Aorta (tissue), 5 donors: ENCODE results near the gene RFX1. TPM values are rescaled to one million over a fixed set of nuclear protein-coding genes. Genes with fewer than 3 reads are reported as not detected.

Experiments used
- ATAC-seq: fragments of 200-7000 bp; cut with Tn5 transposase; one replicate; pipeline ENCODE4 v1.9.1; 2022; ENCODE audit warnings: moderate library complexity; ENCODE audit not compliant: low FRiP score
- DNase-seq, 2 donors: peaks; one replicate each; pipeline ENCODE4 v3.0.0-alpha.2; 2020
- H3K27ac ChIP-seq, 2 donors: one replicate each; pipeline ENCODE4 v1.5.1; 2013; ENCODE audit warnings: low read length in 2 of 2, mild to moderate bottlenecking in 2 of 2, moderate library complexity in 2 of 2, control low read depth in 1 of 2, inconsistent platforms in 1 of 2, low read depth in 1 of 2
- H3K27me3 ChIP-seq, 2 donors: one replicate each; pipeline ENCODE4 v1.6.1; 2013; ENCODE audit warnings: control low read depth in 1 of 2, low read length in 1 of 2, mild to moderate bottlenecking in 1 of 2, moderate library complexity in 1 of 2; ENCODE audit not compliant: insufficient read depth in 2 of 2, control insufficient read depth in 1 of 2
- H3K36me3 ChIP-seq, 2 donors: one replicate each; pipeline ENCODE4 v1.6.1; 2013; ENCODE audit warnings: control low read depth in 1 of 2, low read length in 1 of 2, mild to moderate bottlenecking in 1 of 2; ENCODE audit not compliant: insufficient read depth in 2 of 2, control insufficient read depth in 1 of 2
- H3K4me1 ChIP-seq, 2 donors: one replicate each; pipeline ENCODE4 v1.6.1; 2013; ENCODE audit warnings: low read length in 2 of 2, control low read depth in 1 of 2, mild to moderate bottlenecking in 1 of 2, moderate library complexity in 1 of 2; ENCODE audit not compliant: insufficient read depth in 2 of 2, control insufficient read depth in 1 of 2
- H3K4me3 ChIP-seq, 2 donors: one replicate each; pipeline ENCODE4 v1.5.1; 2013; ENCODE audit warnings: low read length in 2 of 2, control low read depth in 1 of 2, mild to moderate bottlenecking in 1 of 2
- H3K9me3 ChIP-seq: one replicate; pipeline ENCODE4 v1.6.1; 2013; ENCODE audit warnings: mild to moderate bottlenecking, low read length; ENCODE audit not compliant: control insufficient read depth
- WGBS, 2 donors: extraction: QIAGEN DNeasy Blood & Tissue Kit; methylation state at CpG; one replicate each; pipeline ENCODE4 v1.1.7; 2013; 5-methylcytosine and 5-hydroxymethylcytosine counted together
- intact Hi-C, 2 donors: fragments of 100-400 bp; cut with DNase I; formaldehyde crosslinking; loops; one replicate each; pipeline versions ENCODE4 v1.14.2 to v1.15.0; 2022
- polyA plus RNA-seq, 2 donors: library from polyadenylated mRNA; stranded (reverse); fragments of 200-250 nt; gene quantifications; one replicate each; pipeline ENCODE4 v1.2.3, GENCODE V29; 2013
- total RNA-seq, 2 donors: library from RNA; stranded (reverse); fragmentation: NEBNext Ultra II Directional; extraction: Animal tissue kit (Norgen Biotek cat#: 25700); gene quantifications; one replicate each; pipeline ENCODE4 v1.2.1, GENCODE V29; 2021
- donor health status: healthy with polysubstance abuse.
- donor health status: Bipolar disorder and iron deficiency.
- donor health status: DM: no; HTN: no; CAD: no.
- donor health status: DM: no; HTN: no; CAD: no.
- donor health status: DM: yes; HTN: yes; CAD: no.

The RFX1 gene
- total and polyA plus RNA-seq, 4 donors: 1.9 to 17.7 (median 8.1) TPM

GRCh38 chr19:14003251-14004055 is 2.7 kb downstream of the RFX1 start:
- Histone ChIP-seq H3K36me3 (no peaks in the 10 kb centered on the region), H3K4me3 (no peak overlapping the region), H3K27me3 (no peaks in the 10 kb centered on the region), H3K27ac (peak overlapping the region in 1 of 2 donors; percentile 55), H3K4me1 (no peaks in the 10 kb centered on the region), H3K9me3 (no peaks in the 10 kb centered on the region)
- intact Hi-C loops: loop anchor here (5.0 to 10.0 kb wide), 2 partner anchors 49 to 51 kb away; partner anchors contain the start of gene DCAF15 (in 2 of the 2)
- 28 to 36% methylated on average over 10 of the region's 10 CpGs for WGBS, 2 donors
- peak; percentile 37 to 46 for DNase-seq
- ATAC-seq: no peak

- Histone ChIP-seq H3K4me1 (no peaks in the 10 kb centered on the region), H3K36me3 (no peaks in the 10 kb centered on the region), H3K27me3 (no peaks in the 10 kb centered on the region), H3K9me3 (no peaks in the 10 kb centered on the region), H3K27ac (peak overlapping the region; percentile 45 to 55), H3K4me3 (no peak overlapping the region)
- peak; percentile 49 to 61 for DNase-seq
- intact Hi-C loops: loop anchor here (5.0 to 10.0 kb wide), 2 partner anchors 48 to 50 kb away; partner anchors contain the start of gene DCAF15 (in 2 of the 2)
- WGBS, 2 donors: 40 to 42% methylated on average over 13 of the region's 13 CpGs
- ATAC-seq: no peak
These were observed 3.4 kb downstream of the RFX1 start for GRCh38 chr19:14002571-14003250.

GRCh38 chr19:14000691-14001375 is 5.3 kb downstream of the RFX1 start:
- Histone ChIP-seq H3K27me3 (no peaks in the 10 kb centered on the region), H3K36me3 (no peaks in the 10 kb centered on the region), H3K27ac (no peak overlapping the region), H3K9me3 (no peaks in the 10 kb centered on the region), H3K4me1 (no peaks in the 10 kb centered on the region), H3K4me3 (no peak overlapping the region)
- WGBS, 2 donors: 85 to 86% methylated on average over 13 of the region's 13 CpGs
- ATAC-seq: no peak
- intact Hi-C loops: loop anchor here (5.0 to 10.0 kb wide), 2 partner anchors 46 to 49 kb away; partner anchors contain the start of gene DCAF15 (in 2 of the 2)
- peak in 1 of 2 donors; percentile 50 for DNase-seq

DNA sequence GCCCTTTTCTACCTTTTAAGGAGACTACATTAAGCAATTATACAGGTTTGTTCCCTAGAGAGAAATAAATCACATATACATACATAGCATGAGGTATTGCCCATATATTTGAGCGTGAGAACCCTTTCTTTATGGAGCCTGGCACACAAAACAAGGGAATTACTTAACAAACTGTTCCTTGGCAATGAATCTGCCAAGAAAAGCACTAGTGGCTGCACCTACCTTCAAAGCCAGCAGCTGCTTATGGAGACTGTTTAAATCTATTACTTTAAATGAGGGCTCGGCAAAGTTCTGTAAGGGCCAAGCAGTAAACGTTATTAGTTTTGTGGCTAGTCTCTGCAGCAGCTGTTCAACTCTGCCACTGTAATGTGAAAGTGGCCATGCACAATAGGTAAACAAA is 7.0 kb downstream of the RFX1 start:
- ATAC-seq (no peak), DNase-seq (no peak)
- Histone ChIP-seq H3K4me1 (no peaks in the 10 kb centered on the region), H3K36me3 (no peaks in the 10 kb centered on the region), H3K27ac (no peak overlapping the region), H3K27me3 (no peaks in the 10 kb centered on the region), H3K4me3 (no peak overlapping the region), H3K9me3 (no peaks in the 10 kb centered on the region)
- whole genome bisulfite sequencing, 2 donors: 98 to 99% methylated on average over 3 of the region's 3 CpGs
- intact Hi-C loops: no loop called here

DNA sequence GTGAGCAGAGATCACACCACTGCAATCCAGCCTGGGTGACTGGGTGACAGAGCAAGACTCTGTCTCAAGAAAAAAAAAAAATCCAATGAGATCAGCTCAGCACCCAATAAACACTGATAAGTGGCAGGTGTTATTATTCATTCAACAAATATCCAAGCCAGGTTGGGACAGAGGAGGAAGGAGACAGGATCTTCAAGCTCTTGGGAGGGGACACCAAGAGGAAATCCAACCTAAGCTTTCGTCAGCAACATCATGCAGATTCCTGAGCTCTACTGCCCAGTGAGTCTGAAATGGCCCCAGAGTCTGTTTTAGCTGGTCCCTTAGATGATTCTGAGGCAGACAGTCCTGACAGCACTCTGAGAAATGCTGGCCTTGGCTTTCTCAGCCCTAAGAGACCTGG is 7.7 kb downstream of the RFX1 start:
- Histone ChIP-seq H3K36me3 (no peaks in the 10 kb centered on the region), H3K27me3 (no peaks in the 10 kb centered on the region), H3K27ac (no peak overlapping the region), H3K9me3 (no peaks in the 10 kb centered on the region), H3K4me1 (no peaks in the 10 kb centered on the region), H3K4me3 (no peak overlapping the region)
- ATAC-seq (no peak), DNase-seq (peak in 1 of 2 donors; percentile 2)
- 95 to 97% methylated on average over 1 of the region's 1 CpG for WGBS, 2 donors
- intact Hi-C loops: no loop called here

- H3K4me1 ChIP-seq: no peaks in the 10 kb centered on the region
These were observed 8.5 kb downstream of the RFX1 start for GRCh38 chr19:13997631-13997962.

GRCh38 chr19:13996928-13997630 is 9.0 kb downstream of the RFX1 start:
- intact Hi-C loops: no loop called here
- ATAC-seq: no peak
- Histone ChIP-seq H3K36me3 (no peaks in the 10 kb centered on the region), H3K9me3 (no peaks in the 10 kb centered on the region), H3K27me3 (no peaks in the 10 kb centered on the region), H3K4me3 (no peak overlapping the region), H3K4me1 (no peaks in the 10 kb centered on the region), H3K27ac (no peak overlapping the region)
- 92 to 95% methylated on average over 22 of the region's 22 CpGs for WGBS, 2 donors
- DNase-seq: peak; percentile 33 to 55

More at GRCh38 chr19:13997631-13997962, 8.5 kb downstream of the RFX1 start:
- intact Hi-C loops: no loop called here
- 92 to 95% methylated on average over 6 of the region's 6 CpGs for WGBS, 2 donors
- ATAC-seq (no peak), DNase-seq (peak; percentile 30 to 53)
- H3K36me3 ChIP-seq: no peaks in the 10 kb centered on the region
- no peak overlapping the region for H3K4me3 ChIP-seq
- no peaks in the 10 kb centered on the region for H3K9me3 ChIP-seq
- no peaks in the 10 kb centered on the region for H3K27me3 ChIP-seq
- H3K27ac ChIP-seq: no peak overlapping the region
